Activated CD4-positive, alpha-beta memory T cell treated with anti-CD3 and anti-CD28 coated beads for 36 hours (primary cell): ENCODE data around the gene HIGD2A. TPM values are rescaled to one million over a fixed set of nuclear protein-coding genes. Genes with fewer than 3 reads are reported as not detected.

ENCODE experiments used
- CTCF ChIA-PET: fragments of 350-600 bp; sonication (Branson Sonifier 250); formaldehyde crosslinking; loops from one replicate; lab custom pipeline; 2021; ENCODE audit warnings: antibody characterized with exemption, inconsistent platforms; lab: Charles Lee
- POLR2A ChIA-PET: fragments of 350-600 bp; sonication (Branson Sonifier 250); formaldehyde crosslinking; loops from one replicate; lab custom pipeline; 2021; ENCODE audit warnings: antibody characterized with exemption; lab: Charles Lee
- DNase-seq: peaks from one replicate; pipeline ENCODE4 v3.0.0-alpha.2; 2020
- H3K27ac Mint-ChIP-seq: one replicate; pipeline ENCODE4 v1.8.0; 2021; ENCODE audit warnings: mixed read lengths
- H3K27me3 Mint-ChIP-seq: one replicate; pipeline ENCODE4 v1.8.0; 2021; ENCODE audit warnings: mixed read lengths
- H3K36me3 Mint-ChIP-seq: one replicate; pipeline ENCODE4 v1.8.0; 2021; ENCODE audit warnings: mixed read lengths
- H3K4me1 Mint-ChIP-seq: one replicate; pipeline ENCODE4 v1.8.0; 2021; ENCODE audit warnings: low read depth, mixed read lengths
- H3K4me3 Mint-ChIP-seq: one replicate; pipeline ENCODE4 v1.8.0; 2021; ENCODE audit warnings: mild to moderate bottlenecking, mixed read lengths
- H3K9me3 Mint-ChIP-seq: one replicate; pipeline ENCODE4 v1.8.0; 2021; ENCODE audit warnings: mixed read lengths
- intact Hi-C: fragments of 100-400 bp; cut with micrococcal nuclease; formaldehyde crosslinking; loops from one replicate; pipeline ENCODE4 v1.15.1; 2023
- total RNA-seq, 2 experiments: library from RNA; stranded (reverse); gene quantifications; one replicate each; pipeline ENCODE4 v1.2.3, GENCODE V29; 2021

Gene HIGD2A
- total RNA-seq, 2 experiments from 2014 or later = 112 to 119 TPM

- intact Hi-C loops = no loop called here
- no peaks in the 10 kb centered on the region for H3K9me3 Mint-ChIP-seq
- H3K36me3 Mint-ChIP-seq = peaks cover 6% of the 10 kb centered on the region
- no peak overlapping the region for H3K4me3 Mint-ChIP-seq
- no peak for DNase-seq
- no peaks in the 10 kb centered on the region for H3K27me3 Mint-ChIP-seq
- H3K27ac Mint-ChIP-seq = no peak overlapping the region
- H3K4me1 Mint-ChIP-seq = peaks cover 39% of the 10 kb centered on the region
- ChIA-PET CTCF (interaction anchor here (1.1 kb wide), 1 partner anchor 684 kb away, joined by 3 read pairs; no protein-coding TSS in a partner anchor), POLR2A (no interaction called here)
These were observed 25.2 kb downstream of the HIGD2A start for GRCh38 chr5:176413709-176414191.

- intact Hi-C loops = loop anchor here (5.0 kb wide), 2 partner anchors 158 to 183 kb away; no protein-coding TSS in a partner anchor
- Mint-ChIP-seq H3K4me3 (peak overlapping the region; percentile 77), H3K4me1 (peaks cover 39% of the 10 kb centered on the region), H3K27me3 (no peaks in the 10 kb centered on the region), H3K36me3 (peaks cover 4% of the 10 kb centered on the region), H3K27ac (peak overlapping the region; percentile 18), H3K9me3 (no peaks in the 10 kb centered on the region)
- POLR2A ChIA-PET = no interaction called here
- no peak for DNase-seq
- CTCF ChIA-PET = interaction anchor here (2.3 to 3.3 kb wide), 3 partner anchors 121 to 182 kb away, joined by 12 to 26 read pairs (median 15); partner anchors contain the start of gene RNF44
These were observed 26.2 kb downstream of the HIGD2A start for GRCh38 chr5:176414704-176415103.

DNA sequence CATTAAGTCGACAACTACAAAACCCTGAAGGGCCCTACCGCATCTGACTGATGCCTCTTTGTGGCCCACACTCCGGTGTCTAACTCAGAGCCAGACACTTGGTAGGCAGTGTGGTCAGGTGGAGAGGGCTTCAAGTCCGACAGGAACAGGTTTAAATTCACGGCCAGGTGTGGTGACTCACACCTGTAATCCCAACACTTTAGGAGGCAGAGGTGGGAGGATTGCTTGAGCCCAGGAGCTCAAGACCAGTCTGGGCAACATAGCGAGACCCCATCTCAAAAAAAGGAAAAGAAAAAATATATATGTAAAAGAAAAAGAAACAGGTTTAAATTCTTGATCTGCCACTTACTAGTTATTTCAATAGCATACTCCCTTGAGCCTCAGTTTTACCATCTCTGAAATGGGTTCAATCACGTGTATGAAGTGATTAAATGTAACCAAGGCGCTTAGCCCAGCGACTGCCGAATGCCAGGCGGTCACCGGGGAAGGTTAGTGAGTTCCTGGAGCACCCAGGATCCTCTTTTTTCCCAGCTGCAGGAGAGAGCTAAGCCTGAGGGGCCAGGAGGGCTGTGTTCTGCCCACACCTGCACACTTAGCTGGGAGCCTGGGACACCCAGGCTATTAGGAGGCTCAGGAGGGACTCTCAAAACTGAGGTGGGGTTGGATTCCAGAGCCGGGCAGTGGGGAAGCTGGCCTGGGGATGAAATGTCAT is 26.8 kb downstream of the HIGD2A start:
- Mint-ChIP-seq H3K4me1 (peaks cover 39% of the 10 kb centered on the region), H3K27me3 (no peaks in the 10 kb centered on the region), H3K9me3 (no peaks in the 10 kb centered on the region), H3K4me3 (peak overlapping the region; percentile 77), H3K27ac (peak overlapping the region; percentile 65), H3K36me3 (no peaks in the 10 kb centered on the region)
- POLR2A ChIA-PET = interaction anchor here (0.8 to 1.7 kb wide), 5 partner anchors 32 to 128 kb away, joined by 3 to 8 read pairs (median 6); partner anchors contain the start of genes FAF2, KIAA1191 and RNF44
- CTCF ChIA-PET = interaction anchor here (1.0 to 4.2 kb wide), 9 partner anchors 9 to 245 kb away, joined by 4 to 49 read pairs (median 9); partner anchors contain the start of genes FAF2, GPRIN1 and RNF44
- intact Hi-C loops = loop anchor here (5.0 kb wide), 2 partner anchors 157 to 182 kb away; no protein-coding TSS in a partner anchor
- DNase-seq = no peak

GRCh38 chr5:176415952-176416924 is 27.7 kb downstream of the HIGD2A start, which contains the start of gene CLTB:
CLTB (minus strand) TSS chr5:176416539; CDS start chr5:176416363, 176 bp downstream.
- Mint-ChIP-seq H3K27ac (peak within 1 kb of the TSS; percentile 65), H3K9me3 (peaks cover 2% of the 10 kb centered on the region), H3K36me3 (no peaks in the 10 kb centered on the region), H3K4me3 (peak within 1 kb of the TSS; percentile 77), H3K4me1 (peaks cover 36% of the 10 kb centered on the region), H3K27me3 (no peaks in the 10 kb centered on the region)
- intact Hi-C loops = loop anchor here (1.0 to 5.0 kb wide), 5 partner anchors 27 to 181 kb away; partner anchors contain the start of genes FAF2 and RNF44
- ChIA-PET CTCF (interaction anchor here (0.6 to 4.2 kb wide), 30 partner anchors 10 to 687 kb away, joined by 3 to 49 read pairs (median 4); partner anchors contain the start of genes FAF2, GPRIN1, KIAA1191 and RNF44), POLR2A (interaction anchor here (0.8 to 1.7 kb wide), 7 partner anchors 28 to 128 kb away, joined by 3 to 8 read pairs (median 4); partner anchors contain the start of genes FAF2, KIAA1191, NOP16 and RNF44)
- DNase-seq = peak; percentile 93

GRCh38 chr5:176416965-176417364 is 28.4 kb downstream of the HIGD2A start:
- H3K27ac Mint-ChIP-seq = no peak overlapping the region
- peaks cover 34% of the 10 kb centered on the region for H3K4me1 Mint-ChIP-seq

GRCh38 chr5:176418251-176418650 is 29.7 kb downstream of the HIGD2A start:
- Mint-ChIP-seq H3K36me3 (no peaks in the 10 kb centered on the region), H3K27me3 (peaks cover 2% of the 10 kb centered on the region), H3K4me1 (peaks cover 29% of the 10 kb centered on the region), H3K4me3 (no peak overlapping the region), H3K27ac (no peak overlapping the region), H3K9me3 (peaks cover 3% of the 10 kb centered on the region)
- no peak for DNase-seq
- intact Hi-C loops = loop anchor here (5.0 kb wide), 2 partner anchors 154 to 179 kb away; no protein-coding TSS in a partner anchor
- CTCF ChIA-PET = interaction anchor here (1.0 to 4.2 kb wide), 6 partner anchors 20 to 243 kb away, joined by 3 to 49 read pairs (median 4); partner anchors contain the start of genes FAF2 and RNF44
- POLR2A ChIA-PET = no interaction called here

More at GRCh38 chr5:176416965-176417364, 28.4 kb downstream of the HIGD2A start:
- Mint-ChIP-seq H3K36me3 (no peaks in the 10 kb centered on the region), H3K4me3 (peak overlapping the region; percentile 55), H3K9me3 (peaks cover 3% of the 10 kb centered on the region), H3K27me3 (no peaks in the 10 kb centered on the region)
- intact Hi-C loops = loop anchor here (1.0 to 5.0 kb wide), 5 partner anchors 28 to 180 kb away; partner anchors contain the start of genes FAF2 and RNF44
- POLR2A ChIA-PET = interaction anchor here (0.9 to 1.7 kb wide), 4 partner anchors 29 to 120 kb away, joined by 3 to 8 read pairs (median 4); partner anchors contain the start of genes FAF2, KIAA1191, NOP16 and RNF44
- CTCF ChIA-PET = interaction anchor here (0.6 to 4.2 kb wide), 28 partner anchors 10 to 687 kb away, joined by 3 to 49 read pairs (median 4); partner anchors contain the start of genes FAF2, GPRIN1, KIAA1191 and RNF44
- no peak for DNase-seq

GRCh38 chr5:176420086-176420485 is 31.5 kb downstream of the HIGD2A start:
- ChIA-PET CTCF (no interaction called here), POLR2A (no interaction called here)
- DNase-seq = no peak
- intact Hi-C loops = no loop called here
- Mint-ChIP-seq H3K36me3 (no peaks in the 10 kb centered on the region), H3K27ac (no peak overlapping the region), H3K27me3 (peaks cover 4% of the 10 kb centered on the region), H3K9me3 (peaks cover 3% of the 10 kb centered on the region), H3K4me1 (peaks cover 13% of the 10 kb centered on the region), H3K4me3 (no peak overlapping the region)

DNA sequence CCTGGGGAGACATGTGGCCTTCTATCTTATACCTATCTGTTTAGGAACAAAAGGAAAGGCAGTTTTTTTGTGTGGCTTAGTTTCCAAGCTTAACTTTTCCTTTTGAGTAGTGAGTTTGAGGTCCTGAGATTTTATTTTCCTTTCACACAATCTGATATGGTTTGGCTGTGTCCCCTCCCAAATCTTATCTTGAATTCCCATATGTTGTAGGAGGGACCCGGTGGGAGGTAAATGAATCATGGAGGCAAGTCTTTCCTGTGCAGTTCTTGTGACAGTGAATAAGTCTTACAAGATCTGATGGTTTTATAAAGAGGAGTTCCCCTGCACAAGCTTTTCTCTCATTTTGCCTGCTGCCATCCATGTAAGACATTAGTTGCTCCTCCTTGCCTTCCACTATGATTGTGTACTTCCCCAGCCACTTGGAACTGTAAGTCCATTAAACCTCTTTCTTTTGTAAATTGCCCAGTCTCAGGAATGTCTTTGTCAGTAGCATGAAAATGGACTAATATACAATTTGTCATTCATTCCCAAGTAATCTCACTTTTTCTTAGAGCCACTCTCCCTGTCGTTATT is 32.5 kb downstream of the HIGD2A start:
- intact Hi-C loops = no loop called here
- Mint-ChIP-seq H3K9me3 (peaks cover 8% of the 10 kb centered on the region), H3K27me3 (peaks cover 5% of the 10 kb centered on the region), H3K36me3 (peaks cover 2% of the 10 kb centered on the region), H3K4me1 (peaks cover 7% of the 10 kb centered on the region), H3K27ac (no peak overlapping the region), H3K4me3 (no peak overlapping the region)
- ChIA-PET POLR2A (no interaction called here), CTCF (no interaction called here)
- no peak for DNase-seq

DNA sequence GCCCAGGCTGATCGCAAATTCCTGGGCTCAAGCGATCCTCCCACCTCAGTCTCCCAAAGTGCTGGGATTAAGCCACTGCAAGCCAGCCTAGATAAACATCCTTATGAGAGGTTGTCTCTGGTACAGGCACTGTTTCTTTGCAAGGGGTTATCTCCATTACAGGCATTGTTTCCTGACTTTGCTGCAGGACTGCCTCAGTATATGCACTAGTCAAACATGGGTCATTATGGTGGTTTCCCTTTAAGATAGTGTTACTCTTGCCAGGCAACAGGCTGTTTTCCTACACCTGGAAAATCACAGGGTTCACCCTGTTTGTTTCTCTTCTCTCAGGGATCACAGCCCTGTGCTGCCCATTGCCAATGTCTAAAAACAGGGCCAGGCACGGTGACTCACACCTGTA is 35.6 kb downstream of the HIGD2A start:
- Mint-ChIP-seq H3K27ac (no peak overlapping the region), H3K4me1 (no peaks in the 10 kb centered on the region), H3K27me3 (peaks cover 5% of the 10 kb centered on the region), H3K36me3 (peaks cover 2% of the 10 kb centered on the region), H3K4me3 (no peak overlapping the region), H3K9me3 (peaks cover 8% of the 10 kb centered on the region)
- no peak for DNase-seq
- CTCF ChIA-PET = no interaction called here
- intact Hi-C loops = no loop called here
- POLR2A ChIA-PET = no interaction called here

DNA sequence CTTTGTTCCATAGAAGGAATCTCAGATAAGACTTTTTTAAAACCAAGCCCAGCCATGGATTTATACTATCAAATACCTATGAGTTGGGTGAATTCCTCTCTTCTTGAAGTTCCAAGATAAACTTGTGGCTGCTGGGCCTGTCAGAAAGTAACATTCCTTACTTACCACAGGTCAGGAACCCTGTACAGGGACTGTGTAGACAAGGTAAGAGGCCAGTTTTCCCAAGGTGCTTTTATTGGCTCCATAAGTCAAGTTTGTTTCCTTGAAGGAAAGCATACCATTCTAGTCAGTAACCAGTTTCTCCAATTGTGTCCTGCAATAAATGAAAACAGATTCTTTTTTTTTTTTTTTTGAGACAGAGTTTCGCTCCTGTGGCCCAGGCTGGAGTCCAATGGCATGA is 36.6 kb downstream of the HIGD2A start:
- Mint-ChIP-seq H3K9me3 (peaks cover 8% of the 10 kb centered on the region), H3K4me3 (no peak overlapping the region), H3K4me1 (no peaks in the 10 kb centered on the region), H3K36me3 (peaks cover 2% of the 10 kb centered on the region), H3K27me3 (peaks cover 5% of the 10 kb centered on the region), H3K27ac (no peak overlapping the region)
- intact Hi-C loops = no loop called here
- ChIA-PET POLR2A (no interaction called here), CTCF (no interaction called here)
- no peak for DNase-seq
